HEK293 (cell line): ENCODE data around the gene OPCML.

ENCODE experiments used
- ATF2 ChIP-seq: fragments of 450-650 bp; formaldehyde crosslinking; IDR thresholded peaks from 2 replicates; pipeline ENCODE4 v1.5.1; 2016; ENCODE audit warnings: missing biosample characterization, missing genetic modification characterization, low read depth
- BCL11A ChIP-seq: fragments of 450-650 bp; formaldehyde crosslinking; IDR thresholded peaks from 2 replicates; pipeline ENCODE4 v1.5.1; 2016; ENCODE audit warnings: low read depth, missing biosample characterization, missing genetic modification characterization
- CTCF ChIP-seq: fragments of 450-650 bp; formaldehyde crosslinking; IDR thresholded peaks from 2 replicates; pipeline ENCODE4 v1.5.1; 2016; ENCODE audit warnings: missing biosample characterization, missing genetic modification characterization
- REST ChIP-seq: fragments of 450-650 bp; formaldehyde crosslinking; IDR thresholded peaks from 2 replicates; pipeline ENCODE4 v1.5.1; 2016; ENCODE audit warnings: missing biosample characterization, missing genetic modification characterization
- ZFP41 ChIP-seq: fragments of 450-650 bp; formaldehyde crosslinking; IDR thresholded peaks from 2 replicates; pipeline ENCODE4 v1.5.1; 2016; ENCODE audit warnings: missing biosample characterization, missing genetic modification characterization, borderline replicate concordance
- ZFP69B ChIP-seq: fragments of 450-650 bp; formaldehyde crosslinking; IDR thresholded peaks from 2 replicates; pipeline ENCODE4 v1.5.1; 2016; ENCODE audit warnings: missing biosample characterization, missing genetic modification characterization
- ZNF132 ChIP-seq: fragments of 450-650 bp; formaldehyde crosslinking; IDR thresholded peaks from 2 replicates; pipeline ENCODE4 v1.5.1; 2017; ENCODE audit warnings: missing biosample characterization, missing genetic modification characterization, borderline replicate concordance
- ZNF223 ChIP-seq: fragments of 450-650 bp; formaldehyde crosslinking; IDR thresholded peaks from 2 replicates; pipeline ENCODE4 v1.5.1; 2016; ENCODE audit warnings: missing biosample characterization, missing genetic modification characterization
- ZNF280D ChIP-seq: fragments of 450-650 bp; formaldehyde crosslinking; IDR thresholded peaks from 2 replicates; pipeline ENCODE4 v1.5.1; 2016; ENCODE audit warnings: missing biosample characterization, missing genetic modification characterization
- ZNF394 ChIP-seq: fragments of 450-650 bp; formaldehyde crosslinking; IDR thresholded peaks from 2 replicates; pipeline ENCODE4 v1.5.1; 2016; ENCODE audit warnings: missing biosample characterization, missing genetic modification characterization, mild to moderate bottlenecking, moderate library complexity, borderline replicate concordance
- ZNF423 ChIP-seq: fragments of 450-650 bp; formaldehyde crosslinking; IDR thresholded peaks from 2 replicates; pipeline ENCODE4 v1.5.1; 2016; ENCODE audit warnings: missing biosample characterization, missing genetic modification characterization
- ZNF513 ChIP-seq: fragments of 450-650 bp; IDR thresholded peaks from 2 replicates; pipeline ENCODE4 v1.5.1; 2018; ENCODE audit warnings: missing biosample characterization, missing genetic modification characterization
- ZNF664 ChIP-seq: fragments of 450-650 bp; formaldehyde crosslinking; IDR thresholded peaks from 2 replicates; pipeline ENCODE4 v1.5.1; 2016; ENCODE audit warnings: missing biosample characterization, missing genetic modification characterization

GRCh38 chr11:132408877-132409276 lies 1123.4 kb downstream of the OPCML start:
- TF ChIP-seq CTCF (no peak), BCL11A (tag by site-specific recombination) (no peak), ZFP41 (tag by site-specific recombination) (no peak), REST (no peak), ZNF280D (tag by site-specific recombination) (no peak), ZFP69B (tag by site-specific recombination) (no peak), ZNF513 (tag by site-specific recombination) (no peak), ATF2 (tag by site-specific recombination) (no peak), ZNF664 (tag by site-specific recombination) (no peak), ZNF423 (no peak), ZNF394 (tag by site-specific recombination) (no peak), ZNF223 (tag by site-specific recombination) (no peak), ZNF132 (tag by site-specific recombination) (no peak)
